HepG2 (cell line): ENCODE measurements around the gene FITM1. TPM values are rescaled to one million over a fixed set of nuclear protein-coding genes. Genes with fewer than 3 reads are reported as not detected.
A peak's percentile ranks its signal among the peaks of the same experiment; 100 is the strongest.

ENCODE experiments used
- ATAC-seq: fragments of 200-7000 bp; cut with Tn5 transposase; 3 replicates; pipeline ENCODE4 v1.9.1; 2020; ENCODE audit warnings: mild to moderate bottlenecking, moderate library complexity
- BruUV-seq: library from RNA; stranded (reverse); fragments of 400-500 nt; replicated peaks from 2 replicates; lab custom pipeline; 2021; lab: Mats Ljungman, UMichigan
- CTCF ChIA-PET: fragments of 300-600 bp; formaldehyde crosslinking; extraction: SDS; loops from one replicate; lab custom pipeline; 2021; ENCODE audit warnings: low total read pairs, inconsistent platforms, low intra/inter-chr PET ratio; lab: Yijun Ruan, JAX
- POLR2A ChIA-PET: fragments of 350-600 bp; sonication (Branson Sonifier 250); formaldehyde crosslinking; loops from one replicate; lab custom pipeline; 2020; ENCODE audit warnings: antibody characterized with exemption, inconsistent platforms; lab: Yijun Ruan, JAX
- DNase-seq: peaks from one replicate; pipeline ENCODE4 v3.0.0-alpha.2; 2015; ENCODE audit warnings: low spot score
- FAIRE-seq: peaks from 3 replicates; lab custom pipeline; 2011; peaks lifted over from hg19 to GRCh38; lab: Jason Lieb, UNC
- H2AFZ ChIP-seq: one replicate; pipeline ENCODE4 v1.6.1; 2011; ENCODE audit warnings: low read length, inconsistent platforms
- H3K27ac ChIP-seq: fragments of 300-600 bp; 3 replicates; pipeline ENCODE4 v1.8.0; 2011; ENCODE audit warnings: mixed run types, mild to moderate bottlenecking, mixed read lengths, low read length, inconsistent platforms; ENCODE audit not compliant: insufficient read depth; ENCODE audit errors: extremely low read length
- H3K27me3 ChIP-seq, 2 experiments: fragments of 200-600 bp in 1 of 2; 2 replicates in 1 of 2; 3 replicates in 1 of 2; pipeline versions ENCODE4 v1.6.0 to v1.8.0; 2011; ENCODE audit warnings: low read length in 2 of 2, mild to moderate bottlenecking in 2 of 2, moderate library complexity in 2 of 2, inconsistent platforms in 1 of 2; ENCODE audit not compliant: insufficient read depth in 2 of 2, control insufficient read depth in 1 of 2
- H3K36me3 ChIP-seq, 2 experiments: fragments of 200-600 bp in 1 of 2; replicated peaks in 1 of 2; 2 replicates in 1 of 2; 3 replicates in 1 of 2; pipeline versions ENCODE4 v1.5.1 to v1.8.0; 2011; ENCODE audit warnings: low read length in 2 of 2, inconsistent platforms in 1 of 2; ENCODE audit not compliant: insufficient read depth in 2 of 2, control insufficient read depth in 1 of 2
- H3K4me1 ChIP-seq: 2 replicates; pipeline ENCODE4 v1.5.1; 2012; ENCODE audit warnings: low read length, inconsistent platforms; ENCODE audit not compliant: insufficient read depth
- H3K4me2 ChIP-seq: 2 replicates; pipeline ENCODE4 v1.6.0; 2011; ENCODE audit warnings: low read depth, low read length, inconsistent platforms
- H3K4me3 ChIP-seq, 3 experiments: fragments of 200-600 bp in 1 of 3; sonication (generic), shearing (Covaris generic) in 1 of 3; replicated peaks in 1 of 3; 2 replicates each; pipeline ENCODE4 v1.5.1; 2011 to 2016; ENCODE audit warnings: low read length in 3 of 3, inconsistent platforms in 2 of 3, low read depth in 2 of 3, mild to moderate bottlenecking in 2 of 3, control low read depth in 1 of 3, mixed read lengths in 1 of 3; ENCODE audit not compliant: insufficient read depth in 1 of 3
- H3K79me2 ChIP-seq: one replicate; pipeline ENCODE4 v1.6.1; 2011; ENCODE audit warnings: low read length, inconsistent platforms; ENCODE audit not compliant: insufficient read depth
- H3K9ac ChIP-seq: 2 replicates; pipeline ENCODE4 v1.6.0; 2011; ENCODE audit warnings: mild to moderate bottlenecking, low read depth, low read length, inconsistent platforms; ENCODE audit not compliant: insufficient read depth
- H3K9me3 ChIP-seq: 2 replicates; pipeline ENCODE4 v1.5.1; 2012; ENCODE audit warnings: mild to moderate bottlenecking, low read length
- H4K20me1 ChIP-seq: 2 replicates; pipeline ENCODE4 v1.6.0; 2011; ENCODE audit warnings: inconsistent platforms, mild to moderate bottlenecking, low read length, moderate library complexity; ENCODE audit not compliant: insufficient read depth
- ARID4A ChIP-seq: sonication (generic); formaldehyde crosslinking; IDR thresholded peaks from 2 replicates; pipeline ENCODE4 v1.5.0; 2020; ENCODE audit warnings: mild to moderate bottlenecking, missing genetic modification reagents, borderline replicate concordance
- ATF6 ChIP-seq: sonication (generic); formaldehyde crosslinking; conservative IDR thresholded peaks from 2 replicates; pipeline ENCODE4 v1.4.0; 2020; ENCODE audit warnings: missing genetic modification reagents
- ATF7 ChIP-seq, 2 experiments: fragments of 450-650 bp in 1 of 2; sonication (generic) in 1 of 2; formaldehyde crosslinking in 1 of 2; IDR thresholded peaks; 2 replicates each; pipeline versions ENCODE4 v1.4.0 to v1.6.1; 2016 to 2020; ENCODE audit warnings: antibody characterized with exemption in 1 of 2, mild to moderate bottlenecking in 1 of 2, missing genetic modification reagents in 1 of 2
- EEA1 ChIP-seq: sonication (generic); formaldehyde crosslinking; IDR thresholded peaks from 2 replicates; pipeline ENCODE4 v1.5.1; 2020; ENCODE audit warnings: mild to moderate bottlenecking, missing genetic modification reagents, borderline replicate concordance
- KAT7 ChIP-seq: IDR thresholded peaks from 2 replicates; pipeline ENCODE4 v1.6.1; 2018; ENCODE audit warnings: borderline replicate concordance, missing compliant biosample characterization
- MIER2 ChIP-seq: IDR thresholded peaks from 2 replicates; pipeline ENCODE4 v1.6.1; 2016; ENCODE audit warnings: missing biosample characterization, missing genetic modification reagents
- POLR2AphosphoS5 ChIP-seq: IDR thresholded peaks from 2 replicates; pipeline ENCODE4 v1.6.1; 2012; ENCODE audit warnings: low read depth, low read length
- RFXANK ChIP-seq: IDR thresholded peaks from 2 replicates; pipeline ENCODE4 v1.6.1; 2016
- SCMH1 ChIP-seq: sonication (generic); formaldehyde crosslinking; IDR thresholded peaks from 2 replicates; pipeline ENCODE4 v1.9.0; 2021; ENCODE audit warnings: missing genetic modification reagents, mild to moderate bottlenecking, borderline replicate concordance
- ZEB1 ChIP-seq: IDR thresholded peaks from 2 replicates; pipeline ENCODE4 v1.6.1; 2012; ENCODE audit warnings: mild to moderate bottlenecking, low read depth, inconsistent platforms; ENCODE audit not compliant: insufficient replicate concordance
- ZNF263 ChIP-seq: sonication (generic); formaldehyde crosslinking; IDR thresholded peaks from 2 replicates; pipeline ENCODE4 v1.4.0; 2020; ENCODE audit warnings: missing genetic modification reagents
- WGBS: methylation state at CpG from one replicate; pipeline ENCODE4 v1.1.6; 2017; ENCODE audit warnings: low lambda C conversion rate; 5-methylcytosine and 5-hydroxymethylcytosine counted together
- in situ Hi-C: cut with HindIII; loops from 2 replicates; pipeline ENCODE4 v1.10.0; 2017; ENCODE audit warnings: low pct_unique_long_range_greater_than_20kb; ENCODE audit not compliant: extremely low pct_ligation_motif_present
- intact Hi-C: fragments of 100-400 bp; cut with micrococcal nuclease; formaldehyde crosslinking; loops from one replicate; pipeline ENCODE4 v1.10.0; 2022; ENCODE audit not compliant: unreplicated experiment
- polyA plus RNA-seq, 8 experiments: library from polyadenylated mRNA; depleted of rRNA in 3 of 8; stranded (reverse) in 7 of 8; unstranded in 1 of 8; fragments of >200 nt; fragmentation: Illumina TruSeq in 4 of 8; extraction: Trizol in 4 of 8; gene quantifications; 2 replicates each; pipeline versions ENCODE4 v1.2.1 to v1.2.3, GENCODE V29; 2011 to 2016; ENCODE audit warnings: low read depth in 4 of 8, missing spikeins in 1 of 8, mixed read lengths in 1 of 8; ENCODE audit not compliant: insufficient read depth in 1 of 8
- total RNA-seq, 5 experiments: library from RNA; depleted of rRNA; stranded (reverse); fragments of >200 nt; fragmentation: Illumina TruSeq; extraction: Trizol; gene quantifications; 2 replicates each; pipeline ENCODE4 v1.2.3, GENCODE V29; 2016; ENCODE audit warnings: low read depth in 1 of 5

Gene FITM1
- total and polyA plus RNA-seq, 2 of the 13 experiments (the other 11 are each of a cell fraction or from before 2014, with no cell fraction given), result 2.7 to 5.8 TPM

- intact Hi-C loops (no loop called here), in situ Hi-C loops (no loop called here)
- H3K4me1 ChIP-seq, result peaks cover 40% of the 10 kb centered on the region
- WGBS, result 46% methylated on average over 3 of the region's 3 CpGs
- H3K9ac ChIP-seq, result no peak overlapping the region
- DNase-seq (no peak), FAIRE-seq (no peak), ATAC-seq (no peak)
- POLR2A ChIA-PET, result interaction anchor here (0.8 to 2.1 kb wide), 8 partner anchors 8 to 223 kb away, joined by 3 to 19 read pairs (median 4); partner anchors contain the start of genes CARMIL3, CIDEB, DCAF11 and NRL
- H3K4me2 ChIP-seq, result no peak overlapping the region
- H3K27me3 ChIP-seq, result peaks cover 11 to 53% of the 10 kb centered on the region in 2 experiments
- no peak overlapping the region for H2AFZ ChIP-seq
- no peak overlapping the region for H3K4me3 ChIP-seq
- no TSS peak for BruUV-seq
- no peak overlapping the region for H3K27ac ChIP-seq
- no peaks in the 10 kb centered on the region for H3K79me2 ChIP-seq
- no peaks in the 10 kb centered on the region for H4K20me1 ChIP-seq
- no peaks in the 10 kb centered on the region for H3K9me3 ChIP-seq
- TF ChIP-seq RFXANK, result no peak
- TF ChIP-seq KAT7 (CRISPR knock-in tag), result no peak
- no peak for TF ChIP-seq POLR2AphosphoS5
- TF ChIP-seq ZEB1, result no peak
- CTCF ChIA-PET, result interaction anchor here (1.6 kb wide), 1 partner anchor 27 kb away, joined by 4 read pairs; no protein-coding TSS in a partner anchor
- no peaks in the 10 kb centered on the region for H3K36me3 ChIP-seq
These were observed 45.2 kb upstream of the FITM1 start for GRCh38 chr14:24085215-24085614.

- no peak overlapping the region for H3K27ac ChIP-seq
- WGBS, result 3% methylated on average over 3 of the region's 3 CpGs
- CTCF ChIA-PET, result no interaction called here
- TF ChIP-seq EEA1, result no peak
- TF ChIP-seq ATF7 (IDR thresholded peaks at IDR 0.05), result peak; percentile 83
- TF ChIP-seq ATF7 (CRISPR knock-in tag; IDR thresholded peaks at IDR 0.05), result no peak
- TF ChIP-seq SCMH1 (CRISPR knock-in tag), result no peak
- TF ChIP-seq ARID4A (CRISPR knock-in tag), result no peak
- TF ChIP-seq MIER2, result no peak
- TF ChIP-seq ATF6 (CRISPR knock-in tag), result no peak
- TF ChIP-seq ZNF263 (CRISPR knock-in tag), result no peak
- TF ChIP-seq RFXANK, result no peak
These were observed 44.1 kb upstream of the FITM1 start for GRCh38 chr14:24086193-24086955.

More at GRCh38 chr14:24086193-24086955, 44.1 kb upstream of the FITM1 start:
- H2AFZ ChIP-seq, result no peak overlapping the region
- no peaks in the 10 kb centered on the region for H3K9me3 ChIP-seq
- ATAC-seq, result no peak
- POLR2A ChIA-PET, result interaction anchor here (0.9 to 2.1 kb wide), 6 partner anchors 7 to 28 kb away, joined by 3 to 19 read pairs (median 4); partner anchors contain the start of genes DCAF11, NRL and PCK2
- no peaks in the 10 kb centered on the region for H4K20me1 ChIP-seq
- H3K4me2 ChIP-seq, result no peak overlapping the region
- BruUV-seq, result no TSS peak
- no peak for FAIRE-seq
- no peaks in the 10 kb centered on the region for H3K79me2 ChIP-seq
- H3K9ac ChIP-seq, result no peak overlapping the region
- H3K4me3 ChIP-seq, result no peak overlapping the region
- peaks cover 10 to 45% of the 10 kb centered on the region in 2 experiments for H3K27me3 ChIP-seq
- H3K4me1 ChIP-seq, result peaks cover 39% of the 10 kb centered on the region
- intact Hi-C loops, result no loop called here
- no peaks in the 10 kb centered on the region for H3K36me3 ChIP-seq
- in situ Hi-C loops, result no loop called here
- no peak for DNase-seq
